SK-N-SH treated with all-trans-retinoic acid at 6 μM for 48 hours (cell line): Measurements from ENCODE around the gene TRAIP.

ENCODE experiments used
- ARNTL ChIP-seq: fragments of 450-650 bp; formaldehyde crosslinking; IDR thresholded peaks from 2 replicates; pipeline ENCODE4 v1.5.0; 2020; ENCODE audit warnings: low read depth, mild to moderate bottlenecking, moderate library complexity, borderline replicate concordance
- BACH2 ChIP-seq: fragments of 250-450 bp; sonication (Bioruptor Pico); IDR thresholded peaks from 2 replicates; pipeline ENCODE4 v1.9.0; 2021; ENCODE audit warnings: mild to moderate bottlenecking, borderline replicate concordance
- CSDC2 ChIP-seq: fragments of 250-450 bp; sonication (Bioruptor Pico); IDR thresholded peaks from 2 replicates; pipeline ENCODE4 v1.5.0; 2020; ENCODE audit warnings: mild to moderate bottlenecking, moderate library complexity
- GLIS3 ChIP-seq: fragments of 250-450 bp; sonication (Bioruptor Pico); IDR thresholded peaks from 2 replicates; pipeline ENCODE4 v1.5.0; 2020; ENCODE audit warnings: mild to moderate bottlenecking, moderate library complexity
- OSR1 ChIP-seq: fragments of 250-450 bp; sonication (Bioruptor Pico); IDR thresholded peaks from 2 replicates; pipeline ENCODE4 v1.8.0; 2022; ENCODE audit warnings: moderate library complexity, mild to moderate bottlenecking, inconsistent platforms
- RARB ChIP-seq: fragments of 250-450 bp; sonication (Bioruptor Pico); IDR thresholded peaks from 2 replicates; pipeline ENCODE4 v1.8.0; 2021; ENCODE audit warnings: mild to moderate bottlenecking, moderate library complexity
- SNAI2 ChIP-seq: fragments of 250-450 bp; sonication (Bioruptor Pico); IDR thresholded peaks from 2 replicates; pipeline ENCODE4 v1.5.0; 2020; ENCODE audit warnings: mild to moderate bottlenecking, moderate library complexity
- TOX ChIP-seq: fragments of 250-450 bp; sonication (Bioruptor Pico); IDR thresholded peaks from 2 replicates; pipeline ENCODE4 v1.8.0; 2021; ENCODE audit warnings: mild to moderate bottlenecking, moderate library complexity, borderline replicate concordance
- ZFP3 ChIP-seq: fragments of 250-450 bp; sonication (Bioruptor Pico); IDR thresholded peaks from 2 replicates; pipeline ENCODE4 v1.5.0; 2020; ENCODE audit warnings: mild to moderate bottlenecking, moderate library complexity
- ZFP30 ChIP-seq: fragments of 450-650 bp; formaldehyde crosslinking; IDR thresholded peaks from 2 replicates; pipeline ENCODE4 v1.5.0; 2022; ENCODE audit warnings: mild to moderate bottlenecking, moderate library complexity
- ZNF565 ChIP-seq: fragments of 450-650 bp; formaldehyde crosslinking; conservative IDR thresholded peaks from 2 replicates; pipeline ENCODE4 v1.5.0; 2020; ENCODE audit warnings: low read depth, mild to moderate bottlenecking, moderate library complexity
- ZNF70 ChIP-seq: fragments of 450-650 bp; formaldehyde crosslinking; IDR thresholded peaks from 2 replicates; pipeline ENCODE4 v1.5.0; 2020; ENCODE audit warnings: mild to moderate bottlenecking, moderate library complexity
- TF ChIP-seq, protein P1 (sequence below): fragments of 250-450 bp; sonication (Bioruptor Pico); IDR thresholded peaks from 2 replicates; pipeline ENCODE4 v1.8.0; 2020; ENCODE audit warnings: mild to moderate bottlenecking, moderate library complexity, borderline replicate concordance
- TF ChIP-seq, protein P2 (sequence below): fragments of 250-450 bp; sonication (Bioruptor Pico); IDR thresholded peaks from 2 replicates; pipeline ENCODE4 v1.5.1; 2020; ENCODE audit warnings: low read depth, mild to moderate bottlenecking, moderate library complexity

DNA sequence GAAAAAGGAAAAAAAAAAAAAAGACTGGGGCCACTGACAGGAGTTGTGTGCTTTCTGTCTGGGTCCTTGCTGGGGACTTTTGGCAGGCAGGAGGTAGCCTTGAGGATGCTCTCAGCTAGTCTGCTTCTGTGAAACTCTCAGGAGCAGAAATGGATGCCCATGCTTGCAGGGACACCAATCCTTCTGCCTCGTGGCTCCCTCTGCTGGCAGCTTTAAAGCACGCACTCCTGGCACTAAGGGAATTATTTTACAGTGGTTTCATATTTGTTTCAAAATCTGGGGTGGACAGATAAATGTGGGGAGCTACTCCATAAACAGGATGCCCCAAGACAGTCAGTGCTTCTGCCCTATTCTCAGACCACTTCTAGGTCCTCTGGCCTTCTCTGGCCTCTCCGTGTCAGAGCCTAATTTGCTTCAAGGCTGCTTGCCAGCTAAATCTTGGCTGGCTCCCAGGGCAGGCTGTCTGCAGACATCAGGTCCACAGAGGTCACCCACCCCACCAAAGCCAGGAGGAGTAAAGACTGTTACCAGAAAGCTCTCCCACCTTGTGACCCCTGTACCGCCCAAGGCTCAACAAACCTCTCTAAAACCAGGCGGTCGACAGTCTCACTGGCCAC lies 17.1 kb downstream of the TRAIP start:
- TF ChIP-seq ZFP3 (no peak), ARNTL (CRISPR knock-in tag) (no peak), CSDC2 (CRISPR knock-in tag) (no peak), GLIS3 (no peak), ZNF565 (CRISPR knock-in tag) (no peak), OSR1 (CRISPR knock-in tag) (no peak), ZFP30 (CRISPR knock-in tag) (no peak), BACH2 (CRISPR knock-in tag) (no peak), SNAI2 (CRISPR knock-in tag) (no peak), RARB (CRISPR knock-in tag) (no peak), TOX (CRISPR knock-in tag) (no peak), ZNF70 (CRISPR knock-in tag) (no peak)
- TF ChIP-seq, protein P1, sequence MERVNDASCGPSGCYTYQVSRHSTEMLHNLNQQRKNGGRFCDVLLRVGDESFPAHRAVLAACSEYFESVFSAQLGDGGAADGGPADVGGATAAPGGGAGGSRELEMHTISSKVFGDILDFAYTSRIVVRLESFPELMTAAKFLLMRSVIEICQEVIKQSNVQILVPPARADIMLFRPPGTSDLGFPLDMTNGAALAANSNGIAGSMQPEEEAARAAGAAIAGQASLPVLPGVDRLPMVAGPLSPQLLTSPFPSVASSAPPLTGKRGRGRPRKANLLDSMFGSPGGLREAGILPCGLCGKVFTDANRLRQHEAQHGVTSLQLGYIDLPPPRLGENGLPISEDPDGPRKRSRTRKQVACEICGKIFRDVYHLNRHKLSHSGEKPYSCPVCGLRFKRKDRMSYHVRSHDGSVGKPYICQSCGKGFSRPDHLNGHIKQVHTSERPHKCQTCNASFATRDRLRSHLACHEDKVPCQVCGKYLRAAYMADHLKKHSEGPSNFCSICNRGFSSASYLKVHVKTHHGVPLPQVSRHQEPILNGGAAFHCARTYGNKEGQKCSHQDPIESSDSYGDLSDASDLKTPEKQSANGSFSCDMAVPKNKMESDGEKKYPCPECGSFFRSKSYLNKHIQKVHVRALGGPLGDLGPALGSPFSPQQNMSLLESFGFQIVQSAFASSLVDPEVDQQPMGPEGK (CRISPR knock-in tag), result no peak
- TF ChIP-seq, protein P2, sequence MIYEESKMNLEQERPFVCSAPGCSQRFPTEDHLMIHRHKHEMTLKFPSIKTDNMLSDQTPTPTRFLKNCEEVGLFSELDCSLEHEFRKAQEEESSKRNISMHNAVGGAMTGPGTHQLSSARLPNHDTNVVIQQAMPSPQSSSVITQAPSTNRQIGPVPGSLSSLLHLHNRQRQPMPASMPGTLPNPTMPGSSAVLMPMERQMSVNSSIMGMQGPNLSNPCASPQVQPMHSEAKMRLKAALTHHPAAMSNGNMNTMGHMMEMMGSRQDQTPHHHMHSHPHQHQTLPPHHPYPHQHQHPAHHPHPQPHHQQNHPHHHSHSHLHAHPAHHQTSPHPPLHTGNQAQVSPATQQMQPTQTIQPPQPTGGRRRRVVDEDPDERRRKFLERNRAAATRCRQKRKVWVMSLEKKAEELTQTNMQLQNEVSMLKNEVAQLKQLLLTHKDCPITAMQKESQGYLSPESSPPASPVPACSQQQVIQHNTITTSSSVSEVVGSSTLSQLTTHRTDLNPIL (CRISPR knock-in tag), result no peak
